Dedifferentiated amniotic fluid mesenchymal stem cell (primary cell): ENCODE measurements around the gene LRRC61.
"Not testable (repeated sequence)": the region's sequence is repeated elsewhere in the genome, so short reads cannot be mapped to it uniquely, and the experiment has no call there.

ENCODE experiments used
- DNase-seq: peaks from one replicate; pipeline ENCODE4 v3.0.0-alpha.2; 2016; ENCODE audit errors: extremely low spot score

LRRC61 gene, protein sequence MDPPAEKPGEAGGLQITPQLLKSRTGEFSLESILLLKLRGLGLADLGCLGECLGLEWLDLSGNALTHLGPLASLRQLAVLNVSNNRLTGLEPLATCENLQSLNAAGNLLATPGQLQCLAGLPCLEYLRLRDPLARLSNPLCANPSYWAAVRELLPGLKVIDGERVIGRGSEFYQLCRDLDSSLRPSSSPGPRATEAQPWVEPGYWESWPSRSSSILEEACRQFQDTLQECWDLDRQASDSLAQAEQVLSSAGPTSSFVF

GRCh38 chr7:150322833-150323681 is at the start of gene LRRC61, which contains the start of gene ACTR3C:
Gene LRRC61 (plus strand): TSS chr7:150323355. CDS start chr7:150336862, 13,507 bp downstream.
Gene ACTR3C (minus strand): TSS chr7:150323545. CDS start chr7:150295296, 28,249 bp downstream.
- no peak for DNase-seq

GRCh38 chr7:150276132-150276695 is 46.9 kb upstream of the LRRC61 start:
- peak; percentile 21 for DNase-seq

DNA sequence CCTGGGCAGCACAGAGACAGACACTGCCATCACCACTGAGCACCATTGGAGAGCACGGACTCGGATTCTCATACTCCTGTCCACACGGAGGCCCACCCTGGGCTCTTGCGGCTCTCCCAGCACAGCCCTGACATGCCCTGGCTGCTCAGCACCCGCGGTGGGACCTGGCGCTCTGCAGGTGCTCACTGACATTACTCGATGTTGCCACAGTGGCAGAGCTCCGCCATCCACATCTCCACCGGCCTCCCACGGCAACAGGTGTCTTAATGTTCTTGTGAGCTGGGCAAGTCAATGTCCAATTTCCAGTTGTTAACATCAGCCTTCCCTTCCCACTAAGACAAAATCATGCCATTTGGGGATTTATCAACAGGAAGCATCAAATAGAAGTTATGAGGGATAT is 44.8 kb upstream of the LRRC61 start:
- DNase-seq: not testable (repeated sequence)

DNA sequence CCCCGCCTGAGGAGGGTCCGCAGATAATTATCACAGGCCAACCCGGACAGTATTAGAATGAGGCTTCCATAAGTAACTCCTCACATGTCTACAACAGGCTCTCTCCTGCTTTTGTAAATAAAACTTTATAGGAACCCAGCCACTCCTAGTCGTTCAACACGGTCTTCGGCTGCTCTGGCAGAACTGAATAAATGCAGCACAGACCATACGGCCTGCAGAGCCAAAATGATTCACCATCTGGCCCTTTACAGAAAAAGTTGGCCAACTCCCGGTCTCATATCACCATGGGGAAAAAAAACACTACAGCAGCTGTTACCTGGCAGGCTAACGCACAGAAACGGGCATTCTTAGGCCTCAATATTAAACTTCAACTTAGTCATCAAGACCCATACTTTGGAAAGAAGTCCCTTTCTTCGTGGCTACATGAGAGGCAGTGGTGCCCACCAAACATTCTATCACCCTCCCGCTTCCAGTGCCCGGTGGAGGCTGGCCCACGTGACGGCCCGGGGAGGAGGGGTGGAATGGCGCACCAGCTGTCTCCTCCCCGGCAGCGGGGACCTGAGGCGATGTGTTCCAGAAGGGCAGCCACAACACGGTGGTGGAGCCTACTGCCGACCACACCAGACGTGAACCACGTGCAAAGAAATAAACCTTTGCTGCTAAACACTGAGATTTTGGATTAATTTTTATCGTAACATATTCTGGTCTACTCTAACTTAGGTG is 41.3 kb upstream of the LRRC61 start:
- DNase-seq: not testable (repeated sequence)

GRCh38 chr7:150283111-150283510 is 40.0 kb upstream of the LRRC61 start:
- not testable (repeated sequence) for DNase-seq

GRCh38 chr7:150283608-150284007 is 39.5 kb upstream of the LRRC61 start:
- not testable (repeated sequence) for DNase-seq

DNA sequence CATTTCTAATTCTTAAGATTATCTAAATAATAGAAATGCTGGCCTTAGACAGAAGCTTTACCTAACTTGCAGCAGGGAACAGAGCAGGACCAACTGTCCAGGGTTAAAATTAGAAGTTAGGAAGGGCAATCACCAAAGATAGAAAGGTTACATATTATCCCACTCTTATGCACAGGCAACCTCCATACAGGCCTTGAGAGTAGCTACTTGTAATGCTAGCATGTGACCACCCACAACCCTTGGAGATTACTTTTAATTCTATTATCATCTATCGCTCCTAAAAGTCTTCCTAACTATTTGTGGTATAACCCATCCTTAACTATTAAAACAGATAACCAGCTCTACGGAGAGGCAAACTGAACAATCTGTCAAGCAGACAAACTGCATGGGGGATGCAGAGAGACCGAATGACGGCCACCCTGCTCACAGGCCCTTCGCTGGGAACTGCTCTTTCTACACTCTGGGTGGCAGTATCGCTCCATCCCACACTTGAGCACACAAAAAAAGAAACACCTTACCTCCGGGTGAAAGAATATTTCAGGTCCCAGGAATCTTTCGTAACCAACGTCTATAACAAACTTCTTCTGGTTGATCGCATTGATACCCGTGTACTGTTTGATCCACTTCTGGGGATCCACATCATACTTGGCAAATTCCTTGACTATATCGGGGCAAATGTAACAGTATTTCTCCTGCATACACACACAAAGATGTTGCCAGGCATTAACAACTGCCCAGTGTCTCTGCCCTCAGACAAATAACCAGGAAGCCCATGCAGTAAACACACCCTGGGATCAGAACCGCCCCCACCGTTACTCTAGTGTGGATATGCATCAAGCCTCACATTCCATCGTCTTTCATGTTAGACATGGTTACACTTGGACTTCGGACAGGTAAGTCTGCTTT is 37.1 kb upstream of the LRRC61 start:
- DNase-seq: not testable (repeated sequence)

DNA sequence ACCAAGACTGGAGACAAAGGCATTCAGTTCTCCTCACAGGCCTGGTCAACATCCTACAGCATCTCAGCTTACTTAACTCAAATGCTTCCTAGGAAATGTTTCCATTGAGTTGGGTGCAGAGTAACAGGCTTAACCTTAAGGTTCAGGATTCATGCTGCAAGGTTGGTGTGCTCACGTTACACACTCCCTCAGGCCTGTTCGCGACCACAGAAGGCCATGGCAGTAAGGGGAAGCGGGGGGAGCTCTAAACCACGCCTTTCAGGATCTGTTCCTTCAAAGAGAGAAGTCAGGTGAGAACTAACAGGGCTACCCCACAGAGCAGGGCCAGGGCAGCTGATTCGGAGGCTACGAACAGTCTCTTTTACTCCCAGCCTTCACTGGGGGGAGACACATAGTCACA is 35.3 kb upstream of the LRRC61 start:
- not testable (repeated sequence) for DNase-seq

GRCh38 chr7:150288816-150289215 is 34.3 kb upstream of the LRRC61 start:
- DNase-seq: not testable (repeated sequence)

DNA sequence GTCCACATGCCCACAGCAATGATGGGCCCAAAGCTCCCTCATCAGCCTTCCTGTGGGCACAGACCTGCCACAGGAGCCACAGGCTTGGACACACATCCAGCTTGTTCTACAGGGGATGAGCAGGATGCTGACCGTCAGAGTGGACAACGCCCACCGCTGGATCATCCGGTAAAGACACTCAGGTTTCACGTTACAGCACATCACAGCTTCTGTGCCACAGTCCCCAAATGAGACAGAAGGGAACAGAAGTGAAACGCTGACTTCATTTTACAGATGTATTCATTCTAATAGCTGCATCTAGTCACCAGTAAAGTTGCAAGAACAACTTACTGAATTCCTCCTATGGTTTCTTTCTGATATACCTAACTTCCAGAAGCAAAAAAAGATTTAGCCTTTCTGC is 32.8 kb upstream of the LRRC61 start:
- DNase-seq: not testable (repeated sequence)

DNA sequence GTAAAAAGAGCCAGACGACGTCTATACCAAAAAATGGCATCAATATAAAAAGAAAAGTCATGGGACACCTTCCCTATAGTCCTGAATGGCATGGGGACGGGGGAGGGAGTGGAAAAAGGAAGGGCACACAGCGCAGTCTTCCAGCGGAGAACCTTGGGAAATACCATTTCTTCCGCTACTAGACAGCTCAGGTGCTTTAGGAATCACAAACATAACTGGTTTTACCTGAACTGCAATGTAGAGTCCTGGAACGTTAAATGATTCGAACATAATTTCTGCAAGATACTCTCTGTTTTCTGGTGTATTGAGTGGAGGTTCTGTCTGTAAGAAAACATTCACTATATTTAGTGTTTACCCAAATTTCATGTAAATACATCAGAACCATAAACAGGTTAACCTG is 28.1 kb upstream of the LRRC61 start:
- not testable (repeated sequence) for DNase-seq

- not testable (repeated sequence) for DNase-seq
Measured at GRCh38 chr7:150295614-150296013, 27.5 kb upstream of the LRRC61 start.

DNA sequence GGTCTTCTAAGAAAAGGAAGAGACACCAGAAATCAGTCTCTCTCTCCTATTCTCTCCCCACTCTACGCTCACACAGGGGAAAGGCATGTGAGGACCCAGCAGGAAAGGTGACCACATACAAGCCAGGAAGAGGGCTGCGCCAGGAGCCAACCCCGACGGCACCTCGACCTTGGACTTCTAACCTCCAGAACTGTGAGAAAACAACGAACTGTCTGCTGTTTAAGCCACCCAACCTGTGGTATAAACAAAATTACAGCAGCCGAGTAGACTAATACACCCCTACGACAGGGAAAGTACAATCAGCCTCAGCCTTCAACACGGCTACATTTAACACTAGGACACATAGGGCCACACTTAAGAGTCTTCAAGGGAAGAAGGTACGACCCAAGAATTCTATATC is 26.4 kb upstream of the LRRC61 start:
- not testable (repeated sequence) for DNase-seq

GRCh38 chr7:150297978-150298377 is 25.2 kb upstream of the LRRC61 start:
- DNase-seq: not testable (repeated sequence)

- not testable (repeated sequence) for DNase-seq
Measured at GRCh38 chr7:150302908-150303310, 20.2 kb upstream of the LRRC61 start.

DNA sequence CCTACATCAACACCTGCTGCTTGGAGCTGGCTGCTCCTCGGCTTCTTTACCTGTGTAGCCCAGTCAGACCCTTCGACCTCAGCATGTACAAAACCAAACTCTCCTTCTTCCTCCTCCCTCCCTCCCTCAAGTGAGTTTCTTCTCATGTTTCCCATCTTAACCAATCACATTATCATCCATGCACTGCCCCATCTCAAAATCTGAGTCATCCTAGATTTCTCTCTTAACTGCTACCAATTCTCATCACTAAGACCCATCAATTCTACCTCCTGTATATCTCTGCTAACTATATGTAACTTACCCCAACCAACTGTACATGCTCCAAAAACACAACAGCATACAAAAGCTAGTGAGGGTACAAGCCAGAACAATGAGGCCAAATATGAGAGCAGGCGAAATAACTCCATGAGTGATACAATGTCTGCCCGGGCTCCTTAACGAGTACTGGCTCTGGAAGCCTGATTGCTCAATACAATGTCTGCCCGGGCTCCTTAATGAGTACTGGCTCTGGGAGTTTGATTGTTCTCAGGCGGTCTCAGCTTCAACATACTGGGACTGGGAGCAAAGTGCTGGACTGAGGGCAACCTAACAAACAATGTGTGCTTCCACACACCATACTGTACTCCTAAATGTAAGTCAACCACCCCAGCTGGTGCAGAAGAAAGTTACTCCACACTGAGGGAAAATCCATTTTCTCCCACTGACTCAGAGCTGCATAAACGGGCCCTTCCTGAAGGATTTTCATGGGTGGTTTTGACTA is 18.5 kb upstream of the LRRC61 start:
- DNase-seq: not testable (repeated sequence)

DNA sequence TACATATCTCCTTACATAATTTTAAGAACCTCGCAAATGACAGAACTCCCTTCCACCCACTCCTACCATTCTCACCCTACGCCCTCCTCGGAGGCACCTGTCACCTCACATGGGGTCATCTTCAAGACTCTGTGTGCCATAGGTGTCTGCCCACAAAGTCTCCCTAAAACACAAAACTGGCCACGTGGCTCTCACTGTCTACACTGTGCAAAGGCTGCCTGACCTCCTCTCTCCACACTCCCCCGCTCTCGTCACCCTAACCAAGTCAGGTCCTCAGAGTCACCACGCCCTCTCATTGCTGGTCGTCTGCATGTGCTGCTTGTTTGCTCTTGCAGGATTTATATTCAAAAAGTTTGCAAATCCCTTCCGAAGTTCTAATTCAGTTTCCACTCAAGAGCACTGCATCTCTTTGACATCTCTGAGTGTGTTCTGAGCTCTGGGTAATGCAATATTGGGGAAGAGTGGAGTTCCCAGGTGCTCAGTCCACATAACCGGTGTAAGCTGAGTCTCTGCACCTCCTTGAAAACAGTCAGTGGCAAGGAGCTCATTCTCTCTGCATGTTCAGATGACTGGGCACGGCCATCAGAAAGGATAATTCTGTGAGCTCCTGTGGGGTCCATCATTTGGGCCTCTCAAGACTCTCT is 17.8 kb upstream of the LRRC61 start:
- not testable (repeated sequence) for DNase-seq

GRCh38 chr7:150305903-150306284 is 17.3 kb upstream of the LRRC61 start:
- DNase-seq: not testable (repeated sequence)

DNA sequence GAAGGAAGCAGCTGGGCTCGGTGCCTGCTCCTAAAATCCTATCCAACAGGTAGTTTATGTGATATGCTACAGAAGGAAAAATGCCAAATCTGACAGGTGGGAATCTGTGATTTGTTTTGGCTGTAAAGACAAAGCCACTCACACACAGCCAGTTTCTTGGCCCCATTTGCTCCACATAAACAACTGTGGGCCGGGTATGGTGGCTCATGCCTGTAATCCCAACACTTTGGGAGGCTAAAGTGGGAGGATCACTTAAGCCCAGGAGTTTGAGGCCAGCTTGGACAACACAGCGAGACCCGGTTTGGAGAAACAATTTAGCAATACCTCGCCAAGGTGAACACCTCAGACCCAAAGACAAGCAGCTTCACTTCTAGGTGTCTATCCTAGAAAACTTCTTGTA is 16.8 kb upstream of the LRRC61 start:
- not testable (repeated sequence) for DNase-seq
